H1 (cell line): ENCODE data around the gene ORC2. TPM values are rescaled to one million over a fixed set of nuclear protein-coding genes. Genes with fewer than 3 reads are reported as not detected.

Experiments used
- CHD2 ChIP-seq: IDR thresholded peaks from 2 replicates; pipeline ENCODE4 v1.6.1; 2012; ENCODE audit warnings: low read length, improper control_type of control experiment
- CREB1 ChIP-seq: IDR thresholded peaks from 2 replicates; pipeline ENCODE4 v1.6.1; 2012; ENCODE audit warnings: inconsistent platforms
- EZH2 ChIP-seq: fragments of 200-600 bp; sonication (generic); IDR thresholded peaks from 2 replicates; pipeline ENCODE4 v1.7.1; 2012; ENCODE audit warnings: low read depth, mild to moderate bottlenecking, moderate library complexity, low read length, inconsistent platforms; ENCODE audit not compliant: severe bottlenecking
- RBBP5 ChIP-seq: IDR thresholded peaks from 2 replicates; pipeline ENCODE4 v1.7.1; 2012; ENCODE audit warnings: low read depth, mild to moderate bottlenecking, inconsistent platforms, low read length, moderate library complexity, borderline replicate concordance
- SP2 ChIP-seq: IDR thresholded peaks from 2 replicates; pipeline ENCODE4 v1.6.1; 2012; ENCODE audit warnings: mild to moderate bottlenecking, low read length, inconsistent platforms
- polyA plus RNA-seq, 7 experiments: library from polyadenylated mRNA; depleted of rRNA in 3 of 7; stranded (reverse) in 5 of 7; unstranded in 2 of 7; fragments of >200 nt in 5 of 7; fragments of 200-250 nt in 2 of 7; gene quantifications; 1 replicate in 5 of 7; 2 replicates in 1 of 7; 4 replicates in 1 of 7; pipeline versions ENCODE4 v1.2.1 to v1.2.3, GENCODE V29; 2011 to 2013; ENCODE audit warnings: missing spikeins in 2 of 7, mixed read lengths in 2 of 7
- total RNA-seq: library from RNA; stranded (reverse); fragmentation: NEBNext Ultra II Directional; extraction: Animal tissue kit (Norgen Biotek cat#: 25700); gene quantifications from 2 replicates; pipeline ENCODE4 v1.2.1, GENCODE V29; 2021

Gene ORC2
- total and polyA plus RNA-seq, 2 of the 8 experiments (the other 6 are each of a cell fraction or from before 2014, with no cell fraction given) = 7.1 to 89.8 TPM

- TF ChIP-seq SP2 = no peak
- TF ChIP-seq CREB1 = no peak
- TF ChIP-seq EZH2 = no peak
- TF ChIP-seq CHD2 = no peak
- TF ChIP-seq RBBP5 = no peak
- TF ChIP-seq, all 59 proteins: peak for 0
Observed at GRCh38 chr2:200939832-200940231, 23.6 kb downstream of the ORC2 start (continued).
